Activated gamma-delta T cell treated with anti-CD3 and anti-CD28 coated beads, Interleukin-2, amount 50 U/mL, for 16 hours (primary cell): Measurements from ENCODE around the gene DPF3.
"Not testable (repeated sequence)": the region's sequence is repeated elsewhere in the genome, so short reads cannot be mapped to it uniquely, and the experiment has no call there.

ENCODE experiments used
- DNase-seq: peaks from one replicate; pipeline ENCODE4 v3.0.0-alpha.2; 2020; ENCODE audit warnings: low read depth

The DPF3 gene

GRCh38 chr14:72771561-72771960 lies 122.3 kb downstream of the DPF3 start:
- DNase-seq, result no peak

GRCh38 chr14:72766296-72766695 lies 127.6 kb downstream of the DPF3 start:
- DNase-seq, result no peak

GRCh38 chr14:72763892-72764291 lies 130.0 kb downstream of the DPF3 start:
- no peak for DNase-seq

DNA sequence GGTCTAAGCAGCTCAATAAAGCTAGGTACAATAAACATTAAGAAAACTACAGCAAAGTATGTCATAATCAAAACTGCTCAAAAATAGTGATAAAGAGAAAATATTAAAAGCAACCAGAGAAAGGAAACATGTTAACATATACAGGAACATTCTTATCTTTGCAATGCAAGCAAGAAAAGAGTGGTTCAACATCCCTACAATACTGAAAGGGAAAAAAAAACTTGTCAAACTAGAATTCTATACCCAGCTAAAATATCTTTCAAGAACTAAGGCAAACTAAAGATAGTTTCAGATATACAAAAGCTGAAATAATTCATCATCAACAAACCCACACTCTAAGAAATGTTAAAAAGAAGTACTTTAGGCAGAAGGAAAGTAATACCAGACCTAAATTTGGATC lies 134.2 kb downstream of the DPF3 start:
- DNase-seq, result no peak

- DNase-seq, result no peak
These were observed 134.9 kb downstream of the DPF3 start for GRCh38 chr14:72758993-72759392.

GRCh38 chr14:72758420-72758819 lies 135.5 kb downstream of the DPF3 start:
- DNase-seq, result no peak

GRCh38 chr14:72756967-72757366 lies 136.9 kb downstream of the DPF3 start:
- DNase-seq, result no peak

- no peak for DNase-seq
These were observed 138.1 kb downstream of the DPF3 start for GRCh38 chr14:72755766-72756165.

- no peak for DNase-seq
These were observed 139.0 kb downstream of the DPF3 start for GRCh38 chr14:72754949-72755348.

- DNase-seq, result no peak
These were observed 140.0 kb downstream of the DPF3 start for GRCh38 chr14:72753879-72754400.

DNA sequence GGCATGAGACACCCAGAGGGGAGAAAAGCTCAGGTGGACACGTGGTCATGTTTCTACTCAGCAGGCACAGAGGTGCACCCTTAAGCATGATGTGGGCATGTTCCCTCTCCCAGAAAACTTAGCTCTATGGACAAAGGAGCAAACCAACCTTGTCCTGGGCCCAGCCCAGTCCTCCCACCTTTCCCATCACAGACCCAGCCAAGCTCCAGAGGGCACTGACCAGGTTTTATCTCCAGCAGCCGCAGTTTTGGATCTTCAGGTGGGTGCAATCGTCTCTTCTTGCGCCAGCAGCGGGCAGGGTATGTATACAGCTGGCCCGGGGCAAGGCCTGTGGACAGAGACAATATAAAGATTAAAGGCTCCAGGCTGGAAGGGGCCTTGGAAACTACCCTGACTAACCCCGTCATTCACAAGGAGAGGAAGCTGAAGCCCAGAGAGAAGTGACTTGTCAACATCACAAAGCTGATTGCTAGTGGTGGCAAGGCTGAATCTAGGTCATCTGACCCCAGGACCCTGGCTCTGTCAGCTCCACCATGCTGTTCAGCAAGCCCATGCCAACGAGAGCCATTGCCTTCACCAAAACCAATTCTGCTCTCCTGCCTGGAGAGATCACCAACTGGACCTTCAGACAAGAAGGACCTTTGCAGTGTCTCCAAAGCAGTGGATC lies 140.7 kb downstream of the DPF3 start:
- DNase-seq, result no peak

DNA sequence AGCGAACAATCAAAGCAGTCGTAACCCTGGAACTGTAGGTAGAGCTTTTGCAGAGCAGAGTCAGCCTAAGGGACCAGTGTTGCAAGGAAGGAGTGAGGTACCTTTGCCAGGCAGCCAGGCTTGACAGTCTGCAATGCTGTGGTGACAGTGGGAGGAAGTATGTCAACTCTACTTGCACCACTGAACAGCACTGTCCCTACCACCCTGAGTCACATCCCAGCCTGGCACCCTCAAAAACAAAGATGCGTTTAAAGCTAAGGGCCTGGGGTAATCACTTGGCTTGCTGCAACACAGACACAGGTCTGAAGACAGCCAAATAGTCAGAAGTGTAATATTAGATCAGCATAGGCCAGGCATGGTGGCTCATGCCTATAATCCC lies 141.9 kb downstream of the DPF3 start:
- no peak for DNase-seq

GRCh38 chr14:72751276-72752033 lies 142.4 kb downstream of the DPF3 start:
- DNase-seq, result no peak

- not testable (repeated sequence) for DNase-seq
These were observed 145.0 kb downstream of the DPF3 start for GRCh38 chr14:72748921-72749320.

DNA sequence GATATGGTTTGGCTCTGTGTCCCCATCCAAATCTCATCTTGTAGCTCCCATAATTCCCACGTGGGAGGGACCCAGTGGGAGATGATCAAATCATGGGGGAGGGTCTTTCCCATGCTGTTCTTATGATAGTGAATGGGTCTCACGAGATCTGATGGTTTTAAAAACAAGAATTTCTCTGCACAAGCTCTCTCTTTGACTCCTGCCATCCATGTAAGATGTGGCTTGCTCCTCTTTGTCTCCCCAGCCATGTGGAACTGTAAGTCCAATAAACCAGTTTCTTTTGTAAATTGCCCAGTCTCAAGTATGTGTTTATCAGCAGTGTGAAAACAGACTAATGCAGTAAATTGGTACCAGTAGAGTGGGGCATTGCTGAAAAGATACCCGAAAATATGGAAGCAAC lies 146.2 kb downstream of the DPF3 start:
- no peak for DNase-seq

DNA sequence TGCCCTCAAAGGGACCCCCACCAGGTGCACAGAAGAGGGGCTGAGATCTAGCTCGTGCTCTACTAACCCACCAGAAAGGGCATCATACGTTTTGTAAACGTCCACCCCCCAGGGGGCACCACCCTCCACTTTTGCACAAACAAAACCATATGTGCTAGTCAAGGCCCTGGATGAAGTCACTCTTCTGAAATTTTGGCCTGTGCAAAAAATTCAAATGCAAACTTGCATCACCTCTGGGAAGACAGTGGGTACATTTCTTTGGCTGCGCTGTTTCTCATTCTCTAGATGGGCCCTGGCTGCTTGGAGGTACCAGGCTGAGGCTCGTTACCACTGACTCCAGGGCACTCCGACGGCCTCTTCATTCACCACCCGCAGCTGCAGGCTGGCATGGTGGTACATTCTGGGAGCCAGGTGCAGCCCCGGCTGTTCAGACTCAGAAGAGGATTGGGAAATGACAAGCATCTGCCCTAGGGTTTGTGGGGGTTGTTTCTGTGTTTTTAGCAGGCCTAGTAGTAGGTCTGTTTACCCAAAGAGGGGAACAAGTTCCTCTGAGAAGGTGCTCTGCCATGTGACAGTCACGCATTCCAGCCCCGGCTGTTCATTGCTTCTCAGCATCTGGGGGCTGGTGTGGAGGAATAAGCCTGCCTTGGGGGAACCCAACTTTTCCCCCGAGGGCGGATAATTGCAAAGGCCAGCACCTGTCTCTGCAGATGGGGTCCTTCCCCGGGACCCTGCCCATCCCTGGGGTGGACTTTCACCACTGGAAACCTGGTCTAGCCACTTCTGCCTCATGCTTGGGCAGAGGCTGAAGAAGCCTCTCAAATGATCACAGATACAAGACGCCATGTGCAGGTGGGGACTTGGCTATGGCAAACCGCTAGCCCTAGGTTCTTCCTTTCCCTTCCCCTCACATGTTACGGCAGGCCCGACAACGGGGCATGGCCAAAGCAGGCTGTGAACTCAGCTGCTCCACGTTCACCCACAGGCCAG lies 147.6 kb downstream of the DPF3 start:
- DNase-seq, result no peak

GRCh38 chr14:72745546-72745945 lies 148.4 kb downstream of the DPF3 start:
- DNase-seq, result no peak

- no peak for DNase-seq
These were observed 149.3 kb downstream of the DPF3 start for GRCh38 chr14:72744416-72745120.

DNA sequence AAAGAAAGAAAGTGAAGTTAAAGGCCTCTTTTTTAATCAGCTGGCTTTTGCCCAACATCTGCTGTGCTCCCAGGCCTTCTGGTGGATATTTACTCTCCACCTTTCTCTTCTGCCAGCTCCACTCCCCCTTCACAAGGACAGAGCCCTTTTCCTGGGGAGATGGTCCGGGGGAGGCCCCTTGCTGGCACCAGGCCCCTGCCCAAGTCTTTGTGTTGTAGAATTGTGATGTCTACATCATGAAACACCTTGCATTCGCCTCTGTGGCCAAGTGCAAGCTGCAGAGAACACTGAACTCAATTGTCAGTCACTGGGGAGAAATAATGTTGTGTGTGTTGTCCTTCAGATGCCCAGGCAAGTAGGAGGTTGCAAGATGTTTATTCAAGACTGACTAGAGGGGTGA lies 150.3 kb downstream of the DPF3 start:
- DNase-seq, result no peak

- no peak for DNase-seq
These were observed 151.1 kb downstream of the DPF3 start for GRCh38 chr14:72742838-72743195.

DNA sequence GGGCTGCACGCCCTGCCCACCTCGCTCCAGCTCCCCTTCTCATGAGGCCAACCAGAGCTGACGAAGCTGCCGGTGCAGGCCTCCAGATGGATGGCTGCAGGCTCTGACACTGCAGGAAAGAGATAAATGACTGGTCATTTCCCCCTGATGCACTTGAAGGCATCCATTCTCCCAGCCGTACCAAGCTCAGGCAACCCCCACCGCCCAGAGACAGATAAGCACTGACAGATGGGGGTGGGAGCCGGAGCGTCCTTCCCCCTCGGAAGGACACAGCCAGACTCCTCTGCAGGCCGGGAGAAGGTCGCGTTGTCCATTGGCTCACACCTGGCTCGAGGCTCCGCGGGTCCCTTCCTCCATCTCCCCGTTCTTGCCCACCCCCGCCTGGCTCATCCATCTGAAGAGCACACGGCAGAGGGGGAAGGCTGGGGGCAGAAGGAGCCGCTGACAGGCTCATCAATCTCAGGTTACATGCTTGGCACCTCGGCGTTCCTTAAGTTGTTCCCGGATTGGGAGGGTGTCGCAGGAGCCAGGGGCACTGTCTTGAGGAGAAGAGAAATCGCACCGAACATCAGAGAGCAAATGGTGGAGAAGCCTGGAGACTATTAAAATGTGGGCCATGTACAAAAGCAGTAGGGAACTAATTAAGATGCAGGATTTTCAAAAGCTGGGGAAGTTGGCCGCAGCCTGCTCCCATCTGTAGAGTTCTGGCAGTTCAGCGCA lies 151.6 kb downstream of the DPF3 start:
- no peak for DNase-seq
